ENCODE results near the gene TXNRD2. TPM values are rescaled to one million over a fixed set of nuclear protein-coding genes. Genes with fewer than 3 reads are reported as not detected.

TXNRD2 gene
- total RNA-seq, 1 donor from 2014 or later: 12.2 TPM

GRCh38 chr22:19862619-19863246, 78.9 kb downstream of the TXNRD2 start:
- DNase-seq: no peak

GRCh38 chr22:19859861-19860510, 81.6 kb downstream of the TXNRD2 start:
- no peak for DNase-seq

GRCh38 chr22:19857382-19857781, 84.2 kb downstream of the TXNRD2 start:
- DNase-seq: no peak

GRCh38 chr22:19855504-19856409, 85.9 kb downstream of the TXNRD2 start:
- no peak for DNase-seq

GRCh38 chr22:19854778-19855503, 86.7 kb downstream of the TXNRD2 start, which contains the start of the genes GNB1L and RTL10:
Gene GNB1L, minus strand, starts transcription at chr22:19854874. Its CDS starts 33,519 bp downstream, at chr22:19821355.
Gene RTL10, minus strand, starts transcription at chr22:19854874. Its CDS starts 2,613 bp downstream, at chr22:19852261.
- DNase-seq: peak; percentile 97

- DNase-seq: no peak
Observed at GRCh38 chr22:19853879-19854777, 87.5 kb downstream of the TXNRD2 start.

GRCh38 chr22:19853058-19853878, 88.3 kb downstream of the TXNRD2 start:
- DNase-seq: no peak

- no peak for DNase-seq
Observed at GRCh38 chr22:19852177-19852781, 89.3 kb downstream of the TXNRD2 start.

GRCh38 chr22:19851291-19852176, 90.1 kb downstream of the TXNRD2 start:
- DNase-seq: no peak

- no peak for DNase-seq
Observed at GRCh38 chr22:19850763-19851109, 90.9 kb downstream of the TXNRD2 start.

- DNase-seq: peak; percentile 22
Observed at GRCh38 chr22:19849835-19850762, 91.5 kb downstream of the TXNRD2 start.

- no peak for DNase-seq
Observed at GRCh38 chr22:19848298-19849224, 93.1 kb downstream of the TXNRD2 start.

- DNase-seq: no peak
Observed at GRCh38 chr22:19847345-19847632, 94.3 kb downstream of the TXNRD2 start.

GRCh38 chr22:19846620-19847344, 94.8 kb downstream of the TXNRD2 start:
- DNase-seq: no peak

GRCh38 chr22:19845054-19845722, 96.4 kb downstream of the TXNRD2 start:
- DNase-seq: no peak

All from skin of body (tissue), 2 donors.